Activated CD4-positive, alpha-beta T cell treated with anti-CD3 and anti-CD28 coated beads for 1 hour (primary cell): ENCODE measurements around the gene CFC1.
"Not testable (repeated sequence)": the region's sequence is repeated elsewhere in the genome, so short reads cannot be mapped to it uniquely, and the experiment has no call there.

Experiments
- DNase-seq: peaks from one replicate; pipeline ENCODE4 v3.0.0-alpha.2; 2020

CFC1 gene

GRCh38 chr2:130599393-130599792 lies at the start of gene CFC1:
TSS of gene CFC1 (minus strand) at chr2:130599575. CDS start at chr2:130599287, 288 bp downstream.
- DNase-seq: not testable (repeated sequence)

- DNase-seq: not testable (repeated sequence)
Measured at GRCh38 chr2:130641688-130642087, 42.3 kb upstream of the CFC1 start.

DNA sequence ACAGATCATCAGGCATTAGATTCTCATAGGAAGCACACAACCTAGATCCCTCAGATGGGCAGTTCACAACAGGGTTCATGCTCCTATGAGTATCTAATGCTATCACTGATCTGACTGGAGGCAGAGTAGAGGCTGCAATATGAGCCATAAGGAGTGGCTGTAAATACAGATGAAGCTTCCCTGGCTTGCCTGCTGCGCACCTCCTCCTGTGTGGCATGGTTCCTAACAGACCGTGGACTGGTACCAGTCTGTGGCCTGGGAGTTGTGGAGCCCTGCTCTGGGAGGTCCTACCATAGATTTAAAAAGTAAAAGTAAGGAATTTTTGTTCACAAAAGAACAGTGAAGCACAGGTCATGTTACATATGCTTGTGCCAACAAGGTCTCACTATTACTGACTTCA lies 39.6 kb upstream of the CFC1 start:
- DNase-seq: not testable (repeated sequence)

DNA sequence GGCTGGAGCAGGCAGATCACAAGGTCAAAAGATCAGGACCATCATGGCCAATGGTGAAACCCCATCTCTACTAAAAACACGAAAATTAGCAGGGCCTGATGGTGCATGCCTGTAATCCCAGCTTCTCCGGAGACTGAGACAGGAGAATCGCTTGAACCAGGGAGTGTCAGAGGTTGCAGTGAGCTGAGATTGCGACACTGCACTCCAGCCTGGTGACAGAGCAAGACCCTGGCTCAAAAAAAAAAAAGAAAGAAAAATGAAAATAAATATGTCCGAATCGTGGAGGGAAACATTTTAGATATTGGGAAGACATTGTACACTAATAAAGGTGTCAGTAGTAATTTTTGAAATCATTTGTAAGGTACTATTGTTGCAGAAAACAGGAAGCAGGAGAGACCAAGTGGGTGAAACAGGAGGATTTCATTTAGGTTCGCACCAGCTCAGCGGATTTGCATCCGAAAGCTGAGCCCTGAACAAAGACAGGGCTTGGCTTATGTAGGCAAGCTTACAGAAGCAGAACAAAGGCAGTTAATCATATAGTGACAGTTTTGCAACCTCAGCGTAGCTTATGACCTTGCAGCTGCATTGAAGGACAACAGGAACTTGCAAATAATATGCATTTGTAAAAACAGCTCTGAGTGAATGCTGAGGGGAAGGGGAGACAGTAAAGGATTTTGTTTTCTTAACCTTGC lies 29.6 kb upstream of the CFC1 start:
- not testable (repeated sequence) for DNase-seq

- DNase-seq: not testable (repeated sequence)
Measured at GRCh38 chr2:130611140-130611539, 11.8 kb upstream of the CFC1 start, which contains the start of gene POTEJ. TSS of gene POTEJ (plus strand) at chr2:130611440. CDS start at chr2:130611533, 93 bp downstream.

- DNase-seq: not testable (repeated sequence)
Measured at GRCh38 chr2:130610486-130610885, 11.1 kb upstream of the CFC1 start.

DNA sequence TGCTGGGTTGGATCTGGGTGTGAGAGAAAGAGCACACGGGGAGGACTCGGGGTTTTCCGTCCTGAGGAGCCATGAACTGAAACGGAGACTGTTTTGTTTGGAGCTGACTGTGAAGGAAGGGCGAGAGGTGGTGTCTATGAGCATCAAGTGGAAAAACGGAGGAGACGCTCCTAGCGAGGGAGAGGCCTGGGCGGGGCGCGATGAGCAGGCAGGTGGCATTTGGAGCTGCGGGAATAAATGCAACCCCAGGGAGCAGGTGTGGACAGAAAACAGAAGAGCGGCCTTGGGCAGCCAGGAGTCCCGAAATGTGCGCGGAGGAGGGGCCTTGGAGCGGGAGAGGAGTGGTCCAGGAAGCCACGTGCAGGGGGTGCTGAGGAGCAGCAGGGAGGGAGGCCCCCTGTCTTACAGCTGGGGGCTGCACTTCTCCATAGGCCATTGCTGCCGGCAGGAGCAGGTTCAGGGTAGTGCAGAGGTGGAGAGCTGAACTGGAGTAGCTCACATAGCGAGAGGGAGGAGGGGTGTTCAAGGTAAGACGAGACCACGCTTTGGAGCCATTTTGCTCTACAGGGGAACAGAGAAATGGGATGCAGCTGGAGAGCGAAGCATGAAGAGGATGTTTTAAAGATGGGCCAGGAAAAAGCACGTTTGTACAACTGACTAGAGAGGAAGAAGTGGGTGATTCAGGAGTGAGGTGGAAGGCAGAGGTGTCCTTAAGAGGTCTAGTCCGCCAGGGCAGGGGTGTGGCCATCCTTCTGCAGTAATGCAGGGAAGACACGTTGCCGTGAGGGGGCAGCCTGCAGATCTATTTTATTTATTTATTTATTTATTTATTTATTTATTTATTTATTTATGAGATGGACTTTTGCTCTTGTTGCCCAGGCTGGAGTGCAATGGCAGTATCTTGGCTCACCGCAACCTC lies 9.9 kb upstream of the CFC1 start:
- not testable (repeated sequence) for DNase-seq

GRCh38 chr2:130608276-130609001 lies 9.1 kb upstream of the CFC1 start:
- not testable (repeated sequence) for DNase-seq

DNA sequence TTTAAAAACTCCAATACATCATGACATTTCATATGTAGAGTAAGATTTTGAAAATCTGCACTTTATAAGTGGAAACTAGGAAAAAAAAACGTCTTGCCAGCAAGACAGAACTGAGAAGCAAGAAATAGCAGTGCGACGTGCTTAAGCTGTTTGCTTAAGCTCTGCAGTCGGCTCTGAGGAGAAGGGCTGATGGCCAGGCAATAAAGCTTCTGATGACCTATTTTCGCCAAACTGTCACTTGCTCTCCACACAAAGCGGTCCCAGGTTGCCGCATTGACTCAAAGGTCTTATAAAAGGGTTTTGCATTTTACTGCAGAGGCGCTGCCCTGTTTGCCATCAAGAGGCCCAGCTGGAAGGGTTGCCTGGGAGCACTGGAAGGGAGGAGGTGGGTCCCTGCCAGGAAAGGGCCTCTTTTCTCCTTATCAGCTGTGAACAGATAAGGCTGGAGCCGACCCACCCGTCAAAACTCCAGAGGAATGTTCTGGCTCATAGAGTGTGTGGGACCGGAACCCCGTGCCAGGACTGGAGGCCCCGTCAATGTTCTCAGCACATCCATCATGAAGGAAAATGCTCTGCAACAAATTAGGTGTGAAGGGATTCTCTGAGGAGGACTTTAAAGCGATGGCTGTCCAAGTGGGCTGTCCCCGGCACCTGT lies 2.4 kb upstream of the CFC1 start:
- DNase-seq: not testable (repeated sequence)

GRCh38 chr2:130599926-130600325 lies 551 bp upstream of the CFC1 start:
- not testable (repeated sequence) for DNase-seq

GRCh38 chr2:130598463-130598862 lies 912 bp downstream of the CFC1 start:
- DNase-seq: not testable (repeated sequence)

GRCh38 chr2:130597994-130598393 lies 1.4 kb downstream of the CFC1 start:
- DNase-seq: not testable (repeated sequence)

DNA sequence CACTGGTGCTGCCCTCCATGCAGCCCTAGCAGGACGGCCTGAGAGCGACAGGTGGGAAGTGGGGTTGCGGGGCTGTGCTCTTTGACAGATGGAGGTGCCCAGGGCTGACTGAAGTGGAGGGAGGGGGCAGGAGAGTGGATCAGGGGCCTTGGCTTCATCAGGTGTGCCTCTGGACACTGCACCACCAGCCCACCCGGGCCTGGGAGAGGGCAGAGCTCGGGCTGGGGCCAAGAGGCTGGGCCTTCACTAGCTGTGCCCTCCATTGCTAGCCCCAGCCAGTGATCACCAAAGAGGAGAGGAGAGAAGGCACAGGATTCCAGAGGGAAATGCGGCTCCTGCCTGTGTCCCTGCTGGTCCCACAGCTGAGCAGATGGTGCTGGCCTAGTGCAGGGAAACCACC lies 2.6 kb downstream of the CFC1 start:
- DNase-seq: not testable (repeated sequence)

DNA sequence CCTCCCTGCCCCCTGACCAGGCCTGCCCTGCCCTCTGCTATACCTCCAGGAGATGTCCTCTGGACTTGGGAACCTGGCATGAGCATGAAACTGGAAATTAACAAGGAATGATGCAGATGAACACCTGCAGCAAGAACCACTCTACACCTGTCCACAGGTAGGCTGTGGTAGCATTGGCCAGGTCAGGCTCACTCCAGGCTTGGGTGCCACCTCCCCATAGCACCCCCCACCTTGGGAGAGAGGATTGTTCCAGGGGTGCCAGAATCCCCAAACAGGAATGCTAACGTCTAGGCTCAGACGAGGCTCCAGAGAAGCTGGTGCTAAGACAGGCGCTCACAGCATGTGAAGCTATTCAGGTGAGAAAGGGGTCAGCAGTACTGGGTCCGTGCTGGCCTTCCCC lies 5.4 kb downstream of the CFC1 start:
- not testable (repeated sequence) for DNase-seq

- not testable (repeated sequence) for DNase-seq
Measured at GRCh38 chr2:130592791-130593414, 6.5 kb downstream of the CFC1 start.

DNA sequence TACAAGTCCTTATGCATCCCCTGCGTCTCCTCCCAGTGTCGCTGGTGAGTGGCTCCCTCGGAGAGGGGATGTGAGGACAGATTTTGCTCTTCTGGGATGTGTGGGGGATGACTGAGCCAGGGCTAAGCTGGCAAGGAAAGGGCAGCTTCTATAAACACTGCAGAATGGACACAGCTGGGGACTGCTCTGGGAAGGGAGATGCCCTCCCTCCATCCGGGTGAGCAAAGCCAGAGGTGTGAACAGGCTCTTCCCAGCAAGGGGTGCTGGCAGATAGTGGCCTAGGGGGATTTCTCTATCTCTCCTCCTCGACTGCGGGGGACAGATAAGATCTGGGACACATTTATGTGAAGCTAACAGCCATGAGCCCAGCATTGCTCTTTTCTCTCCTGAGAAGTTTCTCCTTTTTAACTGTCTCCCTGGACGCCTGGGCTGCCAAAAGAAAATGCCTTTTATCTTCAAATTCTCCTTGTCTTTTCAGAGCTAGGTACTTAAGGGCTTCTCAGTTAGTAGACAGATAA lies 8.5 kb downstream of the CFC1 start:
- DNase-seq: not testable (repeated sequence)

- DNase-seq: not testable (repeated sequence)
Measured at GRCh38 chr2:130590170-130590841, 9.1 kb downstream of the CFC1 start.

GRCh38 chr2:130588688-130589458 lies 10.5 kb downstream of the CFC1 start:
- not testable (repeated sequence) for DNase-seq

DNA sequence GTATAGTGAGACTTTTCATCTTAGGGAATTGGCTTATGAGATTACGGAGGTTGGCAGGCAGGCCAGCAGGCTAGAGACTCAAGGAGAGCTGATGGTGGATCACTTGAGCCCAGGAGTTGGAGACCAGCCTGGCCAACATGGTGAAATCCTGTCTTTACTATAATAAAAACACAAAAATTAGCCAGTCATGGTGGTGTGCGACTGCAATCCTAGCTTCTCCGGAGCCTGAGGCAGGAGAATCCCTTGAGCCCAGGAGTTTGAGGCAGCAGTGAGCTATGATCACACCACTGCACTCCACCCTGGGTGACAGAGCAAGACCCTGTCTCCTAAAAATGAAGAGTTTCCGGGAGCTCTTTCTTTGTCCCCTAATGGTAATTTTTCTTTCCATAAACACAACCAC lies 14.6 kb downstream of the CFC1 start:
- not testable (repeated sequence) for DNase-seq

DNA sequence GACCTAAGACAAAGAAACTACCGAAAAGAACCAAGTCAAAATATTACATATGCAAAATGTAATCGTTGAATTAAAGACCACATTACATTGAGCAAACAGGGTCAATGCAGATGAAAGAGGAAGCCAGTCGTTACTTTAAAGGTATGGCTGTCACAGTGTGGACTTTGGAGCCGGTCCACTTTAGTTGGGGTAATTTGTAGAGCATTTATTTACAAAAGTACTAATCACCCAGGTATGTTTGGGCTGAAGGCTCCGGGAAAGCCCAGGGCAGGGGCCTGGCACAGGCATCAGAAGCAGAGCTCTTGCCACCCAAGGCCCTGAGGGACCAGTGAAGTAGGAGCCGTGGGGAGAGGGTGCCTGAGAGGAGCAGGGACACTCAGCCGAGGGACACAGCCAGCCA lies 15.8 kb downstream of the CFC1 start:
- not testable (repeated sequence) for DNase-seq
